Ovary (tissue), 3 donors: ENCODE measurements around the gene TANC1.

Source experiments
- EP300 ChIP-seq: sonication (generic); formaldehyde crosslinking; IDR thresholded peaks from one replicate; pipeline ENCODE4 v1.6.1; 2017; ENCODE audit warnings: antibody characterized with exemption
- POLR2A ChIP-seq: fragments of 450-650 bp; IDR thresholded peaks from one replicate; pipeline ENCODE4 v1.6.1; 2017; ENCODE audit warnings: antibody characterized with exemption, mild to moderate bottlenecking, moderate library complexity
- TF ChIP-seq, protein P1 (sequence below), 3 donors: fragments of 450-650 bp in 2 of 3; fragments of 200-600 bp in 1 of 3; IDR thresholded peaks; one replicate each; pipeline versions ENCODE4 v1.5.1 to v1.8.0; 2016 to 2022; ENCODE audit warnings: antibody characterized with exemption in 3 of 3, mild to moderate bottlenecking in 1 of 3
- donor health status: DM: no; HTN: no; CAD: no.

- TF ChIP-seq, protein P1, sequence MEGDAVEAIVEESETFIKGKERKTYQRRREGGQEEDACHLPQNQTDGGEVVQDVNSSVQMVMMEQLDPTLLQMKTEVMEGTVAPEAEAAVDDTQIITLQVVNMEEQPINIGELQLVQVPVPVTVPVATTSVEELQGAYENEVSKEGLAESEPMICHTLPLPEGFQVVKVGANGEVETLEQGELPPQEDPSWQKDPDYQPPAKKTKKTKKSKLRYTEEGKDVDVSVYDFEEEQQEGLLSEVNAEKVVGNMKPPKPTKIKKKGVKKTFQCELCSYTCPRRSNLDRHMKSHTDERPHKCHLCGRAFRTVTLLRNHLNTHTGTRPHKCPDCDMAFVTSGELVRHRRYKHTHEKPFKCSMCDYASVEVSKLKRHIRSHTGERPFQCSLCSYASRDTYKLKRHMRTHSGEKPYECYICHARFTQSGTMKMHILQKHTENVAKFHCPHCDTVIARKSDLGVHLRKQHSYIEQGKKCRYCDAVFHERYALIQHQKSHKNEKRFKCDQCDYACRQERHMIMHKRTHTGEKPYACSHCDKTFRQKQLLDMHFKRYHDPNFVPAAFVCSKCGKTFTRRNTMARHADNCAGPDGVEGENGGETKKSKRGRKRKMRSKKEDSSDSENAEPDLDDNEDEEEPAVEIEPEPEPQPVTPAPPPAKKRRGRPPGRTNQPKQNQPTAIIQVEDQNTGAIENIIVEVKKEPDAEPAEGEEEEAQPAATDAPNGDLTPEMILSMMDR (IDR thresholded peaks at IDR 0.05), result no peak
- TF ChIP-seq POLR2A, result no peak
- no peak for TF ChIP-seq EP300
These were observed 207.5 kb downstream of the TANC1 start for GRCh38 chr2:159175927-159176326.
